C1 segment of cervical spinal cord (tissue), 14 donors: Measurements from ENCODE around the gene VSTM4.

Source experiments
- DNase-seq, 14 donors: peaks; one replicate each; lab custom pipeline; 2025; lab: John Stamatoyannopoulos, UW

VSTM4 gene

GRCh38 chr10:49092477-49092876, 22.8 kb downstream of the VSTM4 start:
- DNase-seq: no peak

DNA sequence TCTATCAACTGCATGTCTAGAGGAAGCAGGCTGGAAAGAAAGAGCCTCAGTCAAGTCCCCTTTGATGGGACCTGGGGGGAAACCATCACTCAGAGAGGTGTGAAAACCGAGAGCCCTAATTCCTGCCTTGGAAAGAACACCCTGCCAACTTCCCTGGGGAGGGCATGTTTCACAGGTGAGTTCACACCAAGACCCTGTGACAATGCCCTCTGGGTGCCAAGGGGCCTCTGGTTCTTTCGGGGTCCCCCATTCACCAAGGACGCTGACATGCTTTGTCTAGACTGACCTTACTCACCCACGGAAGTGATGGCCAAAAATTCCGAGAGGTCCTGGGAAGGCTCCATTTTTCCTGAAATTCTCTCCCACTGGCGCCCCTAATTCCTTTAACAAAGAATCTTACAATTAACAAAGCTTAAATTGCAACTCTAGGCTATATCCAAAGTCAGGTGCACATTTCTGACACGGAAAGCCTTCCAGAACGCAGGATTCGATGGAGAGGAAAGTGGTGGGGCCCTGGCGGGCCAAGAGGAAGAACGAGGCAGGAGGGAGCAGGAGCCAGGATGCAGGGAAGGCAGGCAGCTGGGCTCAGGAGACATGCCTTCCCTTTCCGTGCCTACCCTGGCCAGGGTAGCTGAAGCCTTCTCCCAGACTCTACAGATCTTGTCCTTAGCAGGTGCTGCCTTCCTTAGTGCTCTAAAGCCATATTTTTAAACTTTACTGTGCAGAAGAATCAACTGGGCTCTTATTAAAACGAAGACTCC, 23.7 kb downstream of the VSTM4 start:
- no peak for DNase-seq

GRCh38 chr10:49090696-49091380, 24.5 kb downstream of the VSTM4 start:
- DNase-seq: no peak

GRCh38 chr10:49090189-49090575, 25.1 kb downstream of the VSTM4 start:
- no peak for DNase-seq

GRCh38 chr10:49089557-49090188, 25.6 kb downstream of the VSTM4 start:
- no peak for DNase-seq

DNA sequence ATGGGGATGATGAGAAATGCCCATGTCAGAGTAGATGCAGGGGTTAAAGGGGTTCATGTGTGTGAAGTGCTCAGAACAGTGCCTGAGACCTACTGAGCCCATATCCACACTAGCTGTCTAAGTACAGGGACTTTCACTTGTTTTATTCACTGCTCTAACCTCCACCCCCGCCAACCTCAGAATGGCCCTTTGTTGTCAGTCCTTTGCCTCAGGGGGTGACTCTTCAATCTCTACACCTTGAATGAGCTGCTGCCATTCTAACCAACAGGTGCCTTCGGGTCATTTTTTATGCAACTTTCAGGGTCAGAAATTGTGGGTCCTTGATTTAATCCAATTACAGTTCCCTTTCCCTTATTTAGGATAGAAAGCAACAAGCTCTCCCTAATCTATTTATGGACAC, 26.2 kb downstream of the VSTM4 start:
- DNase-seq: no peak

- DNase-seq: no peak
These were observed 28.4 kb downstream of the VSTM4 start for GRCh38 chr10:49086889-49087288.

DNA sequence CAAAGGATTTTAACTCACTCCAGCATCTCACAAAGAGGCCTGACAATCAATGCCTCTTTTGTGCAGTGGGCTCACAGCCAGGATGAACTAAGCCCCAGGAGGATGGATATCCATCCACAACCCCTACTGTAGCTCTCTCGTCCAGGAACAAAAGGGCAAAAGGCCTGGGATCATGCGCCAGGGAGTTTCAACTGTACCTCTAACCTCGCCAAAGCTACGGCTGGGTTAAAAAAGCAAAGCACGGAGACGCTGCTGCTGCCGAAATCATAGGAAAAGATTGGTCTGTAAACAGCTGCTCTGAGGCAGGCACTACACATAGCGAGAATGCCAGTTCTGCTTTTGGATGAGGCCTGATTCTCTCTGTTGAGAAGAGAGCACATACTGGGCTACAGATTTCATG, 32.1 kb downstream of the VSTM4 start:
- peak in 8 of 14 donors; percentile 26 to 57 (median 44) for DNase-seq

GRCh38 chr10:49082766-49083165, 32.6 kb downstream of the VSTM4 start:
- peak in 9 of 14 donors; percentile 45 to 98 (median 52) for DNase-seq

DNA sequence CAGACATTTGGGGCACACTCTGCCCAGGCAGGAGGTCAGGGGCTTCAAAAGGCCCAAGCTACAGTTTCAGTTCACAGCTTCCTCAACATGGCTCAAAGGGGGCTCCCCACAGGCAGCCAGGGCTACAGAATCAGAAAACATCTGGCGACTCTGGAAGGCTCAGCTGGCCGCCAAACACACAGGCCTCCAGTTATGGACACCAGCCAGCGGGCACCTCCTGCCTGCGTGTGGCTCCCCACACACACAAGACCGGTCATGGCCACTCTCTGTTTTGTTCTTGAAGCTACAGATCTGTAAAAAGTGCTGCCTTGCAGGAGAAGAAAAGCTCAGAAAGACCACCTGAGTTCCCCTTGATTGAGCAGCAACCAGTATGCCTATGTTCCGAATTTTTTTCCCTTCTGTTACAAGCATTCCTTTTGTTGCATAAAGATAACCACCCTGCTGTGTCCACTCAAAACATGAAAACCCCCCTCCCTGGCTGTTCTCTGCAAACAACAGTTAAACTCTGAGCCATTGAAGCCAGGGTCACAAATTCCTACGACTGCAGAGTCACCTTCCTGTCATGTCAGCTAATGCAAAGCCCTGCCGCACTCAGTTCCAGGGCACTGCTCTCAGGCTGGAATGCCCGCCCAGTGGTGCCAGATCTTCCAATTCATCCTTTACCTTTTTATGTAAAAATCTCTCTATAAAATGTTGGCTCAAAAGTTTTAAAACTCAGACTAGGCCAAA, 33.6 kb downstream of the VSTM4 start:
- DNase-seq: peak in 2 of 14 donors; percentile 14 to 17

DNA sequence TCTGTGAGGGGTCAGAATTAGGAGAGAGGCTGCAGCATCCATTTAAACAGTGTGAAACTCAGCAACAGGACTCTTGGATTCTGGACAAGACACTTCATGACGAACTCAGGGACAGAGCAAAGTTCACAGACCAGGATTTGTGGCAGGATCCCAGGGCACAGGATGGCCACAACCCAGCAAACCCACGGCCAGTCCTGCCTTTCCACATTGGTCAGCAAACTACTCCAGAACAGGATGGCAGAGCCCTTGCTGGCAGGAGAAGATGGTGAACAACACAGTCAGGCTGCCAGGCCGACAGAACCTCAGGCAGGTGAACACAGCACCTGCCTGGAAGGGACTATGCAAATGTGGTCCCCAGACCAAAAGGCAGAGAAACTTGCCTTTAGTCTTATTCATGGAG, 34.4 kb downstream of the VSTM4 start:
- DNase-seq: peak in 1 of 14 donors; percentile 19

DNA sequence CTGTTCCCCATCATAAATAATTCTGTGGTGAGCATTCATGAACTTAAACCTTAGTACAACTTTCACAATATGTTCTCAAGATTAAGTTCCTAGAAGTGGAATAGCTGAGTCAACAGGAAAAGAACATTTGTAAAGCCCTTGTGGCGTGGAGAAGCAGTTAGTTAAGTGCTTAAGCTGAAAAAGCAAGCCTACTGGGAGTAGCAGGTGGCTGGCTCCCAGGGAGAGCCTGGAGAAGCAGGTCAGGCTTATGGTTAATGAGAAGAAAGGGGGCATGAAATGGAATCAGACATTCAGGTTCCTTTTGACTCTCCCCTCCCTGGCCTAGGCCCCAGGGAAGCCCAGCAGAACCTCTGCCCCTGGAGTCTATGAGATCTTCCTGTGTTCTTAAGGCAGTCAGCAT, 35.3 kb downstream of the VSTM4 start:
- no peak for DNase-seq

GRCh38 chr10:49079499-49079898, 35.8 kb downstream of the VSTM4 start:
- no peak for DNase-seq

GRCh38 chr10:49079072-49079471, 36.2 kb downstream of the VSTM4 start:
- DNase-seq: no peak

GRCh38 chr10:49078433-49078832, 36.9 kb downstream of the VSTM4 start:
- DNase-seq: no peak

GRCh38 chr10:49076741-49077521, 38.4 kb downstream of the VSTM4 start:
- DNase-seq: peak in 2 of 14 donors; percentile 24 to 55

- DNase-seq: no peak
These were observed 39.0 kb downstream of the VSTM4 start for GRCh38 chr10:49076319-49076718.

GRCh38 chr10:49075743-49076142, 39.6 kb downstream of the VSTM4 start:
- DNase-seq: no peak

DNA sequence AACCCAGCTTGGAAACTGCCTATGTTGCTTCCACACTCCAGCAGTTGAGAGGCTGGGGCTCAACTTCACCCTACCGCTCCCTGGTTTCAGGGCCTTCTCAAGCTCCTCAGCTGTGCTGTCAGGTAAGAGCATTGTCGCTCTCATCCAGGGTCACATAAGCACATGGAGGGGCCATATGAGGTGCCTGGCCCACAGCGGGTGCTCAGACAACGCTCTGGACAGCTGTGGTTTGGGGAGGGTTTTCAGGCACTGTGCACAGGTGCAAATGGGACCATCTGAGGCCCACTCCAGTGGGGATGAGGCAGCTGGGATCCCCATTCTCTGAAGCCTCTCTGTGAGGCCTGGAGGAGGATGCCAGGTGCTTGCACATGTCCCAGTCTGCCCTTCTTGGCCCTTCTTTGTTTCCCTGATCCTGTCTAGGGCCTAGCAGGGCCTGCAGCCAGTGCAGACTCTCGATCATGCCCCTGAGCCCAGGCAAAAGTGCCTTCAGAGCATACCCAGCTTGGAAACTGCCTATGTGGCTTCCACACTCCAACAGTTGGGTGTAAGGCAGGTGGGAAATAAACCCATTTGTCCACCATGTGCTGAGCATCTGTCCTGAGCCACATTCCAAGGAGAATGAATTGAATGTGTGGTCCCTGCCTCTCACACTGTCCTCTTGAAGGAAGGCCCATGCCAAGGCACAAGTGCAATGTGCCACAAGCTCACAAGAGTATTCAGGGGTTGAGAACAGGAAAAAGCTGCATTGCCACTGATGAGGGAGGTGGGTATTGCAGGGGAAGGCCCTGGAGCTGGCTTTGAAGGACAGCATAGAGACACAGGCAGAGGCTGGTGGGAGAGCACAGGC, 40.3 kb downstream of the VSTM4 start:
- no peak for DNase-seq

DNA sequence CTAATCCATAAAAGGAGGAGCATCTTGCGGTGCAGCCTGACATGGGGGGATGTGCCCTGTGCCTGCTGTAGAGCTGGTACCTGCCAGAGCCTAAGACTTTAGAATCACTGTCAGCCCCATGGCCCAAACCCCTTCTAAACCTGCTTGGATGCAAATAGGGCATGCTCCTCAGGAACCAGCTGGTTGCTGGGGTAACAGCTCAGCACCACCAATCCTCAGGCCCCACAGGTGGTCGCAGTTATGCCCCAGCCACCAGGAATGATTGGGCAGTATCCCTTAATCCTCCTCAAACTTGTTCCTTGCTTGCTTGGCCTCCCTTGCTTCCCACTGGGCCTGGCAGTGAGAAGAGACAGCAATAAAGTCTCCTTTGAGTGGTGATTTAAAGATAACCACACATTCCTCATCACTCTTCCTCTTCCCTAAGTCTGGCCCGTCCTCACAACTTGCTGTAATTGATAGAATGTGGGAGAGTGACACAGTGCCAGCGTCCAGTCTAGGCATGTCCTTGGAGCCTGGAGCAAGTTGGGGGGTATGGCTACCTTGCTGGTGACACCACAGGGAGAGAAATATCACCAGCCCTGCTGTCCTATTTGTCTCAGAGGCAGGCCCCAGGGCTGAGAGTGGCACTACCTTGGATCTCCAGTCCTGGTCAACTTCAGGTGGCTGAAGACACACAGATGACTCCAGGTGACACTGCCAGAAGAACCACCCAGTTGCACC, 43.0 kb downstream of the VSTM4 start:
- DNase-seq: no peak
